HepG2 (cell line): ENCODE results near the gene ABHD17A. TPM values are rescaled to one million over a fixed set of nuclear protein-coding genes. Genes with fewer than 3 reads are reported as not detected.
A peak's percentile ranks its signal among the peaks of the same experiment; 100 is the strongest.

Experiments
- CREB1 ChIP-seq, 2 experiments: fragments of 450-650 bp in 1 of 2; IDR thresholded peaks; 2 replicates each; pipeline ENCODE4 v1.6.1; 2016 to 2017; ENCODE audit warnings: control low read depth in 1 of 2, mild to moderate bottlenecking in 1 of 2, missing compliant biosample characterization in 1 of 2, missing genetic modification characterization in 1 of 2
- CTCF ChIP-seq: sonication (generic); formaldehyde crosslinking; IDR thresholded peaks from 2 replicates; pipeline ENCODE4 v1.5.0; 2020; ENCODE audit warnings: mild to moderate bottlenecking, missing genetic modification reagents, moderate library complexity
- ERF ChIP-seq: IDR thresholded peaks from 2 replicates; pipeline ENCODE4 v1.6.1; 2018; ENCODE audit warnings: missing biosample characterization, missing genetic modification reagents
- KLF11 ChIP-seq: IDR thresholded peaks from 2 replicates; pipeline ENCODE4 v1.6.1; 2016; ENCODE audit warnings: missing compliant biosample characterization
- MBNL3 ChIP-seq: fragments of 250-450 bp; sonication (Bioruptor Pico); conservative IDR thresholded peaks from 2 replicates; pipeline ENCODE4 v1.8.0; 2022; ENCODE audit warnings: mild to moderate bottlenecking, inconsistent platforms
- MEIS1 ChIP-seq: sonication (generic); formaldehyde crosslinking; IDR thresholded peaks from 2 replicates; pipeline ENCODE4 v1.9.0; 2021; ENCODE audit warnings: mild to moderate bottlenecking, missing genetic modification reagents, moderate library complexity, borderline replicate concordance
- RBM39 ChIP-seq: fragments of 200-400 bp; formaldehyde crosslinking; IDR thresholded peaks from one replicate; pipeline ENCODE4 v1.6.1; 2018; ENCODE audit warnings: antibody characterized with exemption, mild to moderate bottlenecking, low read depth, low read length; ENCODE audit not compliant: poor library complexity, severe bottlenecking
- SP5 ChIP-seq: IDR thresholded peaks from 2 replicates; pipeline ENCODE4 v1.6.1; 2016; ENCODE audit warnings: low read depth, borderline replicate concordance
- TAF15 ChIP-seq: fragments of 200-400 bp; formaldehyde crosslinking; IDR thresholded peaks from one replicate; pipeline ENCODE4 v1.6.1; 2018; ENCODE audit warnings: mild to moderate bottlenecking, low read depth, low read length; ENCODE audit not compliant: poor library complexity, severe bottlenecking
- TFDP2 ChIP-seq: sonication (generic); formaldehyde crosslinking; IDR thresholded peaks from 2 replicates; pipeline ENCODE4 v1.4.0; 2020; ENCODE audit warnings: missing genetic modification reagents
- THAP9 ChIP-seq: sonication (generic); formaldehyde crosslinking; IDR thresholded peaks from 2 replicates; pipeline ENCODE4; 2020; ENCODE audit warnings: missing genetic modification reagents, mild to moderate bottlenecking, borderline replicate concordance
- THRA ChIP-seq: sonication (generic); formaldehyde crosslinking; IDR thresholded peaks from 2 replicates; pipeline ENCODE4 v1.4.0; 2020; ENCODE audit warnings: missing genetic modification reagents, borderline replicate concordance
- ZBTB14 ChIP-seq: sonication (generic); formaldehyde crosslinking; IDR thresholded peaks from 2 replicates; pipeline ENCODE4 v1.4.0; 2020; ENCODE audit warnings: missing genetic modification reagents
- ZBTB46 ChIP-seq: sonication (generic); formaldehyde crosslinking; IDR thresholded peaks from 2 replicates; pipeline ENCODE4 v1.4.0; 2020; ENCODE audit warnings: mild to moderate bottlenecking, missing genetic modification reagents, borderline replicate concordance
- ZEB1 ChIP-seq: IDR thresholded peaks from 2 replicates; pipeline ENCODE4 v1.6.1; 2012; ENCODE audit warnings: mild to moderate bottlenecking, low read depth, inconsistent platforms; ENCODE audit not compliant: insufficient replicate concordance
- ZNF143 ChIP-seq: sonication (generic); formaldehyde crosslinking; IDR thresholded peaks from 2 replicates; pipeline ENCODE4 v1.4.0; 2020; ENCODE audit warnings: missing genetic modification reagents
- ZNF207 ChIP-seq: fragments of 450-650 bp; IDR thresholded peaks from 2 replicates; pipeline ENCODE4 v1.6.1; 2016; ENCODE audit warnings: antibody characterized with exemption, borderline replicate concordance
- ZNF776 ChIP-seq: sonication (generic); formaldehyde crosslinking; IDR thresholded peaks from 2 replicates; pipeline ENCODE4 v1.4.0; 2020; ENCODE audit warnings: mild to moderate bottlenecking, missing genetic modification reagents
- polyA plus RNA-seq, 8 experiments: library from polyadenylated mRNA; depleted of rRNA in 3 of 8; stranded (reverse) in 7 of 8; unstranded in 1 of 8; fragments of >200 nt; fragmentation: Illumina TruSeq in 4 of 8; extraction: Trizol in 4 of 8; gene quantifications; 2 replicates each; pipeline versions ENCODE4 v1.2.1 to v1.2.3, GENCODE V29; 2011 to 2016; ENCODE audit warnings: low read depth in 4 of 8, missing spikeins in 1 of 8, mixed read lengths in 1 of 8; ENCODE audit not compliant: insufficient read depth in 1 of 8
- total RNA-seq, 5 experiments: library from RNA; depleted of rRNA; stranded (reverse); fragments of >200 nt; fragmentation: Illumina TruSeq; extraction: Trizol; gene quantifications; 2 replicates each; pipeline ENCODE4 v1.2.3, GENCODE V29; 2016; ENCODE audit warnings: low read depth in 1 of 5

Gene ABHD17A
- total and polyA plus RNA-seq, 2 of the 13 experiments (the other 11 are each of a cell fraction or from before 2014, with no cell fraction given) = 27.7 to 40.8 TPM

GRCh38 chr19:1864480-1865171, 20.7 kb downstream of the ABHD17A start (continued):
- peak; percentile 76 for TF ChIP-seq ZBTB14 (CRISPR knock-in tag)
- no peak; the same call in 1 of the 2 replicates for TF ChIP-seq ERF
- no peak for TF ChIP-seq KLF11 (CRISPR knock-in tag)
- TF ChIP-seq CREB1 (IDR thresholded peaks at IDR 0.05) = no peak
- TF ChIP-seq CREB1 (CRISPR knock-in tag; IDR thresholded peaks at IDR 0.05) = no peak
- TF ChIP-seq THRA (CRISPR knock-in tag) = peak; percentile 92; the same call in 1 of the 2 replicates
- no peak for TF ChIP-seq RBM39
- no peak for TF ChIP-seq ZNF207
- TF ChIP-seq MEIS1 (CRISPR knock-in tag) = no peak
- no peak for TF ChIP-seq ZNF776 (CRISPR knock-in tag)
- peak; percentile 68; the same call in 1 of the 2 replicates for TF ChIP-seq SP5
- no peak for TF ChIP-seq MBNL3 (CRISPR knock-in tag)
- no peak for TF ChIP-seq ZBTB46 (CRISPR knock-in tag)
- TF ChIP-seq TFDP2 = no peak; the same call in 1 of the 2 replicates
- no peak for TF ChIP-seq ZNF143 (CRISPR knock-in tag)
- peak; percentile 84 for TF ChIP-seq CTCF (CRISPR knock-in tag)
- TF ChIP-seq THAP9 (CRISPR knock-in tag) = peak; percentile 34; the same call in 1 of the 2 replicates
- no peak for TF ChIP-seq TAF15
- TF ChIP-seq ZEB1 = no peak
